Measurements from ENCODE around the gene FRMD5. TPM values are rescaled to one million over a fixed set of nuclear protein-coding genes. Genes with fewer than 3 reads are reported as not detected.

The FRMD5 gene
- total RNA-seq, 2 donors from 2014 or later = 3.6 to 7.0 TPM

DNA sequence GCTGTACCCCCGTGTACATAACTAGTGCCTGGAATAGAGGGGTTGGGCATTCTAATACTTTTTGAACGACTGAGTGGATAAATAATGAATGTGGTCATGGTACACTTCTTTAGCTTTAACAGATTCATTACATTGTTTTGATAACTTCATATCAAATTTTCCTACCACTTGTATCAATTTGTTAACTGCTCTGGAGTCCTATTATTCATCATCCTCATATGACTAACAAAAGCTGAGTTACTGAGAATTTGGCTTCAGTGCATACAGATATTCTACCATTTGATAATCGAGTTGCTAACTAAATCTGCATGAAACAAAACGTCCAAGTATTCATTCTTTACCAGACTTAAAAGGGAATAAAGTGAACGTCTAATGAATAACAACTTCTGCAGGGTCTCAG is 31.7 kb downstream of the FRMD5 start:
- peaks cover 11% of the 10 kb centered on the region for H3K4me1 Mint-ChIP-seq
- Histone ChIP-seq H3K27ac (ENCODE audit: low read depth, low read length) (no peak overlapping the region), H3K9ac (ENCODE audit: extremely low read depth, low read length, poor library complexity, severe bottlenecking) (no peak overlapping the region), H3K4me3 (ENCODE audit: low read length) (no peak overlapping the region), H3K9me3 (ENCODE audit: control insufficient read depth, low read length) (no peaks in the 10 kb centered on the region), H3K27me3 (ENCODE audit: control insufficient read depth, insufficient read depth, low read length, poor library complexity, severe bottlenecking) (no peaks in the 10 kb centered on the region), H3K36me3 (ENCODE audit: control insufficient read depth, insufficient read depth, low read length) (no peaks in the 10 kb centered on the region), H3K4me1 (ENCODE audit: control insufficient read depth, insufficient read depth, low read length) (peaks cover 4% of the 10 kb centered on the region)
- 85 to 88% methylated on average over 3 to 5 of the region's 5 CpGs for WGBS, 2 experiments (ENCODE audit: insufficient coverage in 1 of 2, insufficient read length in 1 of 2)
- no peaks in the 10 kb centered on the region for H3K36me3 Mint-ChIP-seq (ENCODE audit: low read depth)
- no peak overlapping the region for H3K4me3 Mint-ChIP-seq
- H3K9me3 Mint-ChIP-seq = no peaks in the 10 kb centered on the region
- no peak for DNase-seq
- H3K27me3 Mint-ChIP-seq (ENCODE audit: insufficient read depth) = no peaks in the 10 kb centered on the region
- TF ChIP-seq CTCF (conservative IDR thresholded peaks at IDR 0.05) = no peak
- H3K27ac Mint-ChIP-seq = no peak overlapping the region

- no peak for DNase-seq
- H3K4me1 Mint-ChIP-seq = peaks cover 18% of the 10 kb centered on the region
- no peak overlapping the region for H3K9ac ChIP-seq (ENCODE audit: extremely low read depth, low read length, poor library complexity, severe bottlenecking)
- H3K36me3 ChIP-seq (ENCODE audit: control insufficient read depth, insufficient read depth, low read length) = no peaks in the 10 kb centered on the region
- no peaks in the 10 kb centered on the region for H3K9me3 Mint-ChIP-seq
- H3K27me3 Mint-ChIP-seq (ENCODE audit: insufficient read depth) = no peaks in the 10 kb centered on the region
- peaks cover 4% of the 10 kb centered on the region for H3K4me1 ChIP-seq (ENCODE audit: control insufficient read depth, insufficient read depth, low read length)
- no peaks in the 10 kb centered on the region for H3K9me3 ChIP-seq (ENCODE audit: control insufficient read depth, low read length)
- H3K36me3 Mint-ChIP-seq (ENCODE audit: low read depth) = no peaks in the 10 kb centered on the region
- no peak for TF ChIP-seq CTCF (conservative IDR thresholded peaks at IDR 0.05)
- no peaks in the 10 kb centered on the region for H3K27me3 ChIP-seq (ENCODE audit: control insufficient read depth, insufficient read depth, low read length, poor library complexity, severe bottlenecking)
- WGBS, 2 experiments (ENCODE audit: insufficient coverage in 1 of 2, insufficient read length in 1 of 2) = 78 to 100% methylated on average over 1 of the region's 1 CpG
- H3K4me3 ChIP-seq (ENCODE audit: low read length) = no peak overlapping the region
- no peak overlapping the region for H3K27ac Mint-ChIP-seq
- H3K4me3 Mint-ChIP-seq = no peak overlapping the region
- no peak overlapping the region for H3K27ac ChIP-seq (ENCODE audit: low read depth, low read length)
Measured at GRCh38 chr15:44160796-44161195, 34.3 kb downstream of the FRMD5 start.

DNA sequence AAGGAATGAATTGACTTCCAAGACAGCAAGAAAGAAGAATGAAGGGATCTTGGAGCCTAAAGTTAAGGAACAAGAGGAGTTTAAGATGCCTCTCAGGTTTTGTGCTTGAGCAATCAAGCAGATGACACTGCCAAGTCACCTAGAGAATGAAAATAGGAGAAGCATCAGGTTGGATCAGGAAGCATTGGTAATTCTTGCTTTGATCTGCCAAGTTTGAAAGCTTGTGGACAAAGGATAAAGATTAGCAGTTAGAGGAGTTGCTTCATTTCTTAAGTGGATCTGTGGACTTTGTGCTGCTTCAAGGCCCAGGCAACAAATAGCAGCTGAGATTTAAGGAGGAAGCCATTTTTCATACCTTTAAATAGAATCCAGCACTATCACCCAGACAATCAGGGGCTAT is 35.6 kb downstream of the FRMD5 start:
- Histone ChIP-seq H3K4me3 (ENCODE audit: low read length) (no peak overlapping the region), H3K4me1 (ENCODE audit: control insufficient read depth, insufficient read depth, low read length) (peaks cover 4% of the 10 kb centered on the region), H3K9me3 (ENCODE audit: control insufficient read depth, low read length) (no peaks in the 10 kb centered on the region), H3K27ac (ENCODE audit: low read depth, low read length) (no peak overlapping the region), H3K9ac (ENCODE audit: extremely low read depth, low read length, poor library complexity, severe bottlenecking) (no peak overlapping the region), H3K36me3 (ENCODE audit: control insufficient read depth, insufficient read depth, low read length) (no peaks in the 10 kb centered on the region), H3K27me3 (ENCODE audit: control insufficient read depth, insufficient read depth, low read length, poor library complexity, severe bottlenecking) (no peaks in the 10 kb centered on the region)
- no peaks in the 10 kb centered on the region for H3K36me3 Mint-ChIP-seq (ENCODE audit: low read depth)
- no peak for TF ChIP-seq CTCF (conservative IDR thresholded peaks at IDR 0.05)
- H3K9me3 Mint-ChIP-seq = no peaks in the 10 kb centered on the region
- no peak overlapping the region for H3K27ac Mint-ChIP-seq
- no peak for DNase-seq
- no peak overlapping the region for H3K4me3 Mint-ChIP-seq
- no peaks in the 10 kb centered on the region for H3K27me3 Mint-ChIP-seq (ENCODE audit: insufficient read depth)
- peaks cover 18% of the 10 kb centered on the region for H3K4me1 Mint-ChIP-seq

All from endodermal cell (in vitro differentiated cells).